IMR-90 (cell line): Measurements from ENCODE around the gene LARP1. TPM values are rescaled to one million over a fixed set of nuclear protein-coding genes. Genes with fewer than 3 reads are reported as not detected.
A peak's percentile ranks its signal among the peaks of the same experiment; 100 is the strongest.

Experiments
- ATAC-seq: fragments of 200-7000 bp; cut with Tn5 transposase; 2 replicates; pipeline ENCODE4 v1.9.1; 2020; ENCODE audit warnings: low read depth, mild to moderate bottlenecking, moderate library complexity
- BruUV-seq: library from RNA; stranded (reverse); fragments of 400-500 nt; replicated peaks from 2 replicates; lab custom pipeline; 2021; lab: Mats Ljungman, UMichigan
- CTCF ChIA-PET: fragments of 300-600 bp; formaldehyde crosslinking; extraction: SDS; loops from one replicate; lab custom pipeline; 2021; ENCODE audit warnings: antibody characterized with exemption; lab: Yijun Ruan, JAX
- POLR2A ChIA-PET: fragments of 300-600 bp; sonication (Branson Sonifier 250); formaldehyde crosslinking; loops from one replicate; lab custom pipeline; 2022; ENCODE audit warnings: antibody characterized with exemption; ENCODE audit not compliant: unreplicated experiment; lab: Charles Lee
- DNase-seq: peaks from one replicate; pipeline ENCODE4 v3.0.0; 2013
- H2AFZ ChIP-seq: replicated peaks from 2 replicates; pipeline ENCODE3; 2013; ENCODE audit warnings: low read length, mild to moderate bottlenecking; ENCODE audit not compliant: poor library complexity
- H2AK5ac ChIP-seq: 2 replicates; pipeline ENCODE4 v1.6.1; 2013; ENCODE audit warnings: low read depth, low read length, inconsistent platforms
- H2AK9ac ChIP-seq: replicated peaks from 2 replicates; pipeline ENCODE3; 2013; ENCODE audit warnings: mild to moderate bottlenecking, low read depth, low read length, moderate library complexity; ENCODE audit not compliant: poor library complexity
- H2BK120ac ChIP-seq: 2 replicates; pipeline ENCODE4 v1.6.1; 2013; ENCODE audit warnings: low read depth, low read length, inconsistent platforms
- H2BK15ac ChIP-seq: 3 replicates; pipeline ENCODE4 v1.6.1; 2013; ENCODE audit warnings: low read depth, low read length, inconsistent platforms
- H2BK20ac ChIP-seq: 2 replicates; pipeline ENCODE4 v1.6.1; 2013; ENCODE audit warnings: low read depth, mild to moderate bottlenecking, inconsistent platforms, low read length, moderate library complexity
- H2BK5ac ChIP-seq: 2 replicates; pipeline ENCODE4 v1.6.1; 2013; ENCODE audit warnings: mild to moderate bottlenecking, low read depth, low read length, inconsistent platforms; ENCODE audit not compliant: poor library complexity, severe bottlenecking
- H3K14ac ChIP-seq: replicated peaks from 2 replicates; pipeline ENCODE4 v1.6.1; 2013; ENCODE audit warnings: low read depth, low read length, inconsistent platforms
- H3K18ac ChIP-seq: 2 replicates; pipeline ENCODE4 v1.6.1; 2013; ENCODE audit warnings: low read depth, low read length, control low read depth
- H3K23ac ChIP-seq: 2 replicates; pipeline ENCODE4 v1.6.1; 2013; ENCODE audit warnings: low read depth, low read length, inconsistent platforms
- H3K27ac ChIP-seq: 2 replicates; pipeline ENCODE4 v1.5.1; 2013; ENCODE audit warnings: mild to moderate bottlenecking, control low read depth, low read length; ENCODE audit not compliant: insufficient read depth
- H3K27me3 ChIP-seq: 2 replicates; pipeline ENCODE4 v1.6.1; 2013; ENCODE audit warnings: low read length; ENCODE audit not compliant: control insufficient read depth, insufficient read depth
- H3K36me3 ChIP-seq: 2 replicates; pipeline ENCODE4 v1.6.1; 2013; ENCODE audit warnings: low read length, mixed read lengths; ENCODE audit not compliant: control insufficient read depth, insufficient read depth
- H3K4ac ChIP-seq: 2 replicates; pipeline ENCODE4 v1.6.1; 2013; ENCODE audit warnings: low read depth, low read length, inconsistent platforms
- H3K4me1 ChIP-seq: 2 replicates; pipeline ENCODE4 v1.6.1; 2013; ENCODE audit warnings: low read length, mixed read lengths; ENCODE audit not compliant: control insufficient read depth, insufficient read depth
- H3K4me2 ChIP-seq: 2 replicates; pipeline ENCODE4 v1.6.1; 2013; ENCODE audit warnings: low read depth, mild to moderate bottlenecking, control low read depth, low read length, moderate library complexity
- H3K4me3 ChIP-seq: 2 replicates; pipeline ENCODE4 v1.5.1; 2013; ENCODE audit warnings: low read depth, mild to moderate bottlenecking, control low read depth, low read length, moderate library complexity; ENCODE audit not compliant: insufficient read depth
- H3K56ac ChIP-seq: 2 replicates; pipeline ENCODE4 v1.6.1; 2013; ENCODE audit warnings: low read length, inconsistent platforms; ENCODE audit not compliant: insufficient read depth; ENCODE audit errors: extremely low read depth
- H3K79me1 ChIP-seq, 2 experiments: 2 replicates each; pipeline ENCODE4 v1.6.1; 2013; ENCODE audit warnings: low read length in 2 of 2, inconsistent platforms in 1 of 2, low read depth in 1 of 2
- H3K9ac ChIP-seq: 2 replicates; pipeline ENCODE4 v1.6.1; 2013; ENCODE audit warnings: low read depth, low read length, control low read depth
- H3K9me1 ChIP-seq: 2 replicates; pipeline ENCODE4 v1.6.1; 2013; ENCODE audit warnings: low read length, inconsistent platforms; ENCODE audit not compliant: insufficient read depth
- H3K9me3 ChIP-seq: 2 replicates; pipeline ENCODE4 v1.6.1; 2013; ENCODE audit warnings: low read length; ENCODE audit not compliant: control insufficient read depth, insufficient read depth
- H4K20me1 ChIP-seq: 2 replicates; pipeline ENCODE4 v1.6.1; 2013; ENCODE audit warnings: low read length, inconsistent platforms; ENCODE audit not compliant: insufficient read depth
- H4K5ac ChIP-seq: 2 replicates; pipeline ENCODE4 v1.6.1; 2013; ENCODE audit warnings: mild to moderate bottlenecking, low read depth, low read length, control low read depth
- H4K8ac ChIP-seq, 2 experiments: 2 replicates each; pipeline ENCODE4 v1.6.1; 2013; ENCODE audit warnings: low read depth in 2 of 2, low read length in 2 of 2, control low read depth in 1 of 2, inconsistent platforms in 1 of 2
- H4K91ac ChIP-seq: 2 replicates; pipeline ENCODE4 v1.6.1; 2013; ENCODE audit warnings: low read depth, low read length, inconsistent platforms; ENCODE audit not compliant: insufficient read depth
- BHLHE40 ChIP-seq: fragments of 150-350 bp; IDR thresholded peaks from 2 replicates; pipeline ENCODE4 v1.6.1; 2016; ENCODE audit warnings: mild to moderate bottlenecking, low read depth, low read length
- CEBPB ChIP-seq: IDR thresholded peaks from 2 replicates; pipeline ENCODE4 v1.6.1; 2012; ENCODE audit warnings: low read depth, low read length, improper control_type of control experiment
- CTCF ChIP-seq: conservative IDR thresholded peaks from 2 replicates; pipeline ENCODE4 v1.5.1; 2012; ENCODE audit warnings: mild to moderate bottlenecking, low read depth, low read length, improper control_type of control experiment
- ELK1 ChIP-seq: fragments of 150-350 bp; IDR thresholded peaks from 2 replicates; pipeline ENCODE4 v1.6.1; 2016; ENCODE audit warnings: low read depth, mild to moderate bottlenecking, low read length, moderate library complexity, borderline replicate concordance
- FOS ChIP-seq: fragments of 150-350 bp; IDR thresholded peaks from 2 replicates; pipeline ENCODE4 v1.6.1; 2016; ENCODE audit warnings: low read depth, low read length
- MAFK ChIP-seq: IDR thresholded peaks from 2 replicates; pipeline ENCODE4 v1.6.1; 2012; ENCODE audit warnings: low read depth, low read length, improper control_type of control experiment
- RFX5 ChIP-seq: IDR thresholded peaks from 2 replicates; pipeline ENCODE4 v1.8.0; 2012; ENCODE audit warnings: low read depth, mild to moderate bottlenecking, low read length, moderate library complexity
- WGBS, 2 experiments: methylation state at CpG; one replicate each; pipeline versions ENCODE4 v1.1.5 to v1.1.7; 2013; ENCODE audit warnings: missing lambda C conversion rate in 2 of 2; ENCODE audit not compliant: insufficient read length in 1 of 2; ENCODE audit errors: extremely low coverage in 2 of 2; 5-methylcytosine and 5-hydroxymethylcytosine counted together
- dilution Hi-C: fragments of 300-500 bp; cut with HindIII; formaldehyde crosslinking; loops from one replicate; pipeline ENCODE4 v1.14.3; 2018; ENCODE audit warnings: low sequenced_read_pairs; ENCODE audit not compliant: unreplicated experiment
- in situ Hi-C: fragments of 300-500 bp; cut with MboI; formaldehyde crosslinking; loops from 3 replicates; pipeline ENCODE4 v1.14.3; 2019; ENCODE audit warnings: low sequenced_read_pairs, inconsistent platforms, mixed read lengths
- intact Hi-C: fragments of 100-400 bp; cut with micrococcal nuclease; formaldehyde crosslinking; loops from 2 replicates; pipeline ENCODE4 v1.10.0; 2022
- polyA plus RNA-seq, 3 experiments: library from polyadenylated mRNA; depleted of rRNA; stranded (reverse); fragments of >200 nt; gene quantifications; 2 replicates each; pipeline ENCODE4 v1.2.3, GENCODE V29; 2012; ENCODE audit warnings: low replicate concordance in 1 of 3
- total RNA-seq: library from RNA; depleted of rRNA; stranded (reverse); fragments of >200 nt; gene quantifications from 2 replicates; pipeline ENCODE4 v1.2.3, GENCODE V29; 2012
- TF ChIP-seq, protein P1 (sequence below): fragments of 150-350 bp; IDR thresholded peaks from 2 replicates; pipeline ENCODE4 v1.6.1; 2017; ENCODE audit warnings: mild to moderate bottlenecking, antibody characterized with exemption, low read length, low read depth

The LARP1 gene
- total and polyA plus RNA-seq, 2 of the 4 experiments (the other 2 are of a cell fraction) = 47.3 to 77.4 TPM

DNA sequence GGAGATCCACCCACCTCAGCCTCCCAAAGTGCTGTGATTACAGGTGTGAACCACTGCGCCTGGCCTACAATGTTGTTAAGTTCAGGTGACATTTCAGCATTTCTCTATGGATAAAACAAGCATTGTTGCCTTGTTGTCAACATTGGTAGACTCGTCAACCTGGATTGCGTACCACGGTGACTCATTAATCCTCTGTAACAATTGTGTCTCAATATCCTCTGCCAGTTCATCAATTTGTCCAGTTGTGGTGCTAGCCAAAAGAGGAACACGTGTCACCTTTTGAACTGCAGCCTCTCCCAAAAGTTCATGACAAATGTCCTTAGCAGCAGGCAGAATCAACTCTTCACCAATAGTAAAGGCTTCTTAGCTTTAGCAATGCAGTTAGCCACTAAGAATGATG is 46.3 kb upstream of the LARP1 start:
- H3K4ac ChIP-seq = no peak overlapping the region
- in situ Hi-C loops (no loop called here), intact Hi-C loops (no loop called here), dilution Hi-C loops (no loop called here)
- no peak overlapping the region for H3K4me2 ChIP-seq
- H4K5ac ChIP-seq = no peak overlapping the region
- 0 out of 2 replicates have a peak overlapping the region, but pooled peaks have one; percentile 15 for H2AK5ac ChIP-seq
- H4K91ac ChIP-seq = no peak overlapping the region
- H3K9me3 ChIP-seq = no peaks in the 10 kb centered on the region
- H3K9me1 ChIP-seq = peaks cover 9% of the 10 kb centered on the region
- no peak overlapping the region for H2AK9ac ChIP-seq
- no peaks in the 10 kb centered on the region for H3K27me3 ChIP-seq
- H2BK5ac ChIP-seq = no peak overlapping the region
- H4K20me1 ChIP-seq = no peaks in the 10 kb centered on the region
- ChIA-PET CTCF (interaction anchor here (0.6 kb wide), 1 partner anchor 57 kb away, joined by 8 read pairs; no protein-coding TSS in a partner anchor), POLR2A (interaction anchor here (0.6 kb wide), 1 partner anchor 600 kb away, joined by 7 read pairs; no protein-coding TSS in a partner anchor)
- no peak overlapping the region for H3K56ac ChIP-seq
- no peak overlapping the region for H3K27ac ChIP-seq
- no peak overlapping the region for H2BK20ac ChIP-seq
- no peak overlapping the region for H4K8ac ChIP-seq
- no peak overlapping the region for H2AFZ ChIP-seq
- ATAC-seq = no peak
- no peak overlapping the region for H3K14ac ChIP-seq
- H3K79me1 ChIP-seq = peaks cover 0 to 3% of the 10 kb centered on the region in 2 experiments; a peak in 1 of 4 replicates
- TF ChIP-seq RFX5 (no peak), MAFK (no peak), CTCF (no peak), ELK1 (no peak), FOS (no peak), CEBPB (0 out of 2 replicates have a peak, but pooled peaks have one; percentile 16), BHLHE40 (no peak)
- TF ChIP-seq, protein P1, sequence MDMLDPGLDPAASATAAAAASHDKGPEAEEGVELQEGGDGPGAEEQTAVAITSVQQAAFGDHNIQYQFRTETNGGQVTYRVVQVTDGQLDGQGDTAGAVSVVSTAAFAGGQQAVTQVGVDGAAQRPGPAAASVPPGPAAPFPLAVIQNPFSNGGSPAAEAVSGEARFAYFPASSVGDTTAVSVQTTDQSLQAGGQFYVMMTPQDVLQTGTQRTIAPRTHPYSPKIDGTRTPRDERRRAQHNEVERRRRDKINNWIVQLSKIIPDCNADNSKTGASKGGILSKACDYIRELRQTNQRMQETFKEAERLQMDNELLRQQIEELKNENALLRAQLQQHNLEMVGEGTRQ = no peak
- peaks cover 7% of the 10 kb centered on the region for H3K4me1 ChIP-seq
- no peak overlapping the region for H3K9ac ChIP-seq
- H3K18ac ChIP-seq = no peak overlapping the region
- 80% methylated on average over 1 of the region's 5 CpGs; no CpG with 5 or more reads in 1 of the 2 experiments for WGBS, 2 experiments
- H3K4me3 ChIP-seq = no peak overlapping the region
- H2BK15ac ChIP-seq = no peak overlapping the region
- no peaks in the 10 kb centered on the region for H3K36me3 ChIP-seq
- DNase-seq = peak; percentile 41
- no peak overlapping the region for H3K23ac ChIP-seq
- no TSS peak for BruUV-seq
- no peak overlapping the region for H2BK120ac ChIP-seq
